ENCODE results near the gene PKN2.

Gene PKN2

DNA sequence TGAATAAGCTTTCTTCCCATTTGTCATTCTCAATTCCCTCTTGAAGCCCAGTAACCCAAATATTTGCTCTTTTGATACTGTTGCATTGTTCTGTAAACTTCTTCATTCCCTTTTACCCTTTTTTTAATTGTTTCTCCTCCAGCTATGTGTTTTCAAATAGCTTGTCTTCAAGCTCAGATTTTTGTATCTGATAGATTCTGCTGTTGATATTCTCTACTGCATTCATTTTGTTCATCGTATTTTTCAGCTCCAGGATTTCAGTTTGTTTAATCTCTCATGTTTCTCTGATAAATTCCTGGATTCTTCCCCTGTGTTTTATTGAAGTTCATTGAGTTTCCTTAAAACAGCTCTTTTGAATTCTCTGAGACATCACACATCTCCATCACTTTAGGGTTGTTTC is 51.8 kb downstream of the PKN2 start:
- no peak for DNase-seq (ENCODE audit: low read depth)

DNA sequence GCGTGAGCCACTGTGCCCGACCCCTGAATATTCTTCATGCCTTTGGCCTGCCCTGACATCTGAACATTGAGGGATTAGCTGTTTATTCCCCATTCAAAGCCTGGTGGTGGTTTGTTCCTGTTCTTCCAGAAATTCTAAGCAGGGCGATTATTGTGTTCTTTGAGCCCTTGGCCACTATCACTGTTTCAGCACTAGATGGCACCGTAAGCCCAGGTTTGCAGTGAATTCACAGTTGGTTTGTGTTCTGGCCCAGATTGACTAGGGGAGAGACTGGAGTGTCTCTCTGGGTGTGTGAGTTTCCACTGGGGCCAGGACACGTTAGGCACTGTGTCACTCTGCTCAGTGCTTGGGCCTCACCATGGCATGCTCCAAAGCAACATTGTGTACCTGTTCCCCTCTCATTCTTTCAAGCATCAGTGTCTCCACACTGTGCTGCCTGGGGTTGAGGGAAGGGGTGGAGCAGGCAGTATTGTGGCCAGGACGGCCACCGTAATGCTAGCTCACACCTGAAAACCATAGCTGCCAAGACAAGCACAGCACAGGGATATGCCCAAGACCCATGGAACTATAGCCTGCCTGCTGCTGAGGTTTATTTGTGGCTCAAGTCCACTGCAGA is 52.7 kb downstream of the PKN2 start:
- no peak for DNase-seq (ENCODE audit: low read depth)

DNA sequence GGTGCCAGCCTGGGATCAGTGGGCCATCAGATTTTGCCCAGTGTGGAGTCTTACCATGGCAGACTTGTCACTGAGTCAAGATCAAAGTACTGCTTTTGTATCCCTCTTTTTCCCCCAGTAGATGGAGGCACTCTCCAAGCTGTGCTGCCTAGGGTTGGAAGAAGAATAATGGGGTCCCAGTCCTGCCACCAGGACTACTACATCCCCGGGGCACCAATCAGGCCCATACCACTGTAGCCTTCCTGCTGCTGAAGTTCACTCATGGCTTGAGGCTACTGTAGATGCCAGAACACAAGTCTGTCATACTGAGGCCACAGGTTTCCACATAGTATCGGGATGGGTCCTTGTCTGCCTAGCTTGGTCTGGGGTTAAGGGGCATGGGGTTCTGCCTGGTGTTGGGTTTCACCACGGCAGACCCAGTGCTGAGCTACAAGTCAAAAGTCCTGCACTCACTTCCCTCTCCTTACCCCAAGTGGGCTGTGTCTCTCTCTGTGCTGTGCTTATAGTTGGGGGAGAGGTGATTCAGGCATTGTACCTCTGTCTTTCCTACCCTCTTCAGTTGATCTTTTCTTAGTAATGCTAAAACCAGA is 53.4 kb downstream of the PKN2 start:
- no peak for DNase-seq (ENCODE audit: low read depth)

DNA sequence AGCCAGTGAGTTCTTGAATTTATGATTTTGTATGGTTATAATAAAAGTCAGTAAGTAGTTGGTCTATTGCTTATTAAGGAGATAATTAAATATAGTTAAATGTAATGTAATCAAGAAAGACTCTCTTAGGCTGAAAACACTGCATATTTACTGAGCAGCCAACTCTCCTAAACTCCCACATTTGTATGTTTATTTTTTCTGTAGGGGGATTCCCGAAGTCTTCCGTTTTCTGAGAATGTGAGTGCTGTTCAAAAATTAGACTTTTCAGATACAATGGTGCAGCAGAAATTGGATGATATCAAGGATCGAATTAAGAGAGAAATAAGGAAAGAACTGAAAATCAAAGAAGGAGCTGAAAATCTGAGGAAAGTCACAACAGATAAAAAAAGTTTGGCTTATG is 56.7 kb downstream of the PKN2 start:
- no peak for DNase-seq (ENCODE audit: low read depth)

DNA sequence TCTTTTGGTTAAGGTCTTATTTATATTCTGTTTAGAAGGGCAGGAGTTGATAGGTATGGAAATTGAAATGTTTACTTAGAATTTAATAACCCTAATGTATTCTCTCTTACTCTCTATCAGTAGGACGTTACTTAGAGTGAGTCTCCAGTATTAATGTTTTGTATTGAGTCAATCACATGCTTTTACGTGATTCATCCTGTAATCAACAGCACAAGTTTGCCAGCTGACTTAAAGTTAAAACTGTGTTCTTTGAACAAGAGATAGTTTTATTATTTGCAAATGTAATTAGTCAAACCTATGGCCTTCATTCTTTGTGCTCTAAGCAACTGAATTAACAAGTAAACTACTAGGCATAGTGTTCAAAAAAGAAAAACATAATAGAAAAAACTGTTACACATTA is 57.3 kb downstream of the PKN2 start:
- DNase-seq (ENCODE audit: low read depth), result no peak

DNA sequence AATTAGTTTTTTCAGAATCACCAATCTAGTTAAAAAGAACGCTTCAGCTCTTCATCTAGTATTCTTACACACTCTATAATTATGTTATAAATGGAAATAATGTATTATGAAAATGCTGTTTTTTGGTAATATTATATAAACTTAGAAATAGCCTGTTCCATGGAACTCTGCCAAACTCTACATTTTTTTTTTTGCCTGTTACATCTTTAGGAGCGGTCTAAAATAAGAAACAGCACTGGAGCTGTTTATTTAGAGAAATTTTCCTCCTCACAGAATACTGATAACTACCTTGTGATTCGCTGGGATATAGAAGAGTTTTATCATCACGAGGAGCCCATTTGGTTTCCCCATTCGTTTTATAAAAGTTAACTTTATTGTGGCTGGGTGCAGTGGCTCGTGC is 58.5 kb downstream of the PKN2 start:
- DNase-seq (ENCODE audit: low read depth), result no peak

DNA sequence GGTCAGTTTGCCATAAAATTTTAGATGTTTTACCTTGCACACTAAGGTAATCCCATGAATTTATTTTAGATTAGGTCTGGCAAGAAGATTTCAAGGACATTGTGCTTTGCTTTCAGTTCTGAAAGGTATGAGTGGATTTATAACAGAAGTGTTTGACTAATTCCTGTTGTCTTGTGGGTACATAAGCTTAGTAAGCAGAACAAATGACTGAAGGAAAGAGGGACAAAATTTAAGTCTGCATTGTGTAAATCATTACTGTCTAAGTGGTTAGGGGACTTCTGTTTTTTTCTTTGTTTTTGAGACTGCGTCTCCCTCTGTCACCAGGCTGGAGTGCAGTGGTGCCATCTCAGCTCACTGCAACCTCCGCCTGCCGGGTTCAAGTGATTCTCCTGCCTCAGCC is 60.1 kb downstream of the PKN2 start:
- DNase-seq (ENCODE audit: low read depth), result no peak

DNA sequence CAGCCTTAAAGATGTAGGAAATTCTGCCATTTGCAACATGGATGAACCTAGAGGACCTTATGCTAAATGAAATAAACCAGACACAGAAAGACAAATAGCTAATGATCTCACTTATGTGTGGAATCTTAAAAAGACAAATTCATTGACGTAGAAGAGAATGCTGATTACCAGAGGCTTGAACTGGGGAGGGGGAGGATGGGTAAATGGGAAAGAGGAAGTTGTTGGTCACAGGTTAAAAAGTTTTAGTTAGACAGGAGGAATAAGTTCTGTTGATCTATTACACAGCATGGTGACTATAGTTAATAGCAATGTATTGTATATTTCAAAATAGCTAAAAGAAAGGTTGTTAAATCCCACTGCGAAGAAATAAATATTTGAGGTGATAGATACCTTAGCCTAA is 62.8 kb downstream of the PKN2 start:
- DNase-seq (ENCODE audit: low read depth), result no peak

DNA sequence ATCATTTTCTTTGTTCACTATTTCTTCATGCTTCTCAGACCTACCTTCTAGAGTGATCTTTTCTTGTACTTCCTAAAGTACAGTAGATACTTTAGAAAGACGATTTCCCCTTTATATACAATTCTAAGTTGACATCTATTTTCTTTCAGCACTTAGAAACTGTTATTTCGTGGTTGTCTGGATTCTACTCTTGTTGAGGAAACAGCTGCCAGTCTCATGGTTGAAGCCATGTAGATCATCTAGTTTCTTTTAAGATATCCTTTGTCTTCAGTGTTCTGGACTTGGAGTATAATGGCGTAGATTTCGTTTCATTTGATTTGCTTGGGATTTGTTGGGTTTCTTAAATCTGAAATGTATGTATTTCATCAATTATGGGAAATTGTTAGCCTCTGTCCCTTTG is 67.6 kb downstream of the PKN2 start:
- DNase-seq (ENCODE audit: low read depth), result no peak

DNA sequence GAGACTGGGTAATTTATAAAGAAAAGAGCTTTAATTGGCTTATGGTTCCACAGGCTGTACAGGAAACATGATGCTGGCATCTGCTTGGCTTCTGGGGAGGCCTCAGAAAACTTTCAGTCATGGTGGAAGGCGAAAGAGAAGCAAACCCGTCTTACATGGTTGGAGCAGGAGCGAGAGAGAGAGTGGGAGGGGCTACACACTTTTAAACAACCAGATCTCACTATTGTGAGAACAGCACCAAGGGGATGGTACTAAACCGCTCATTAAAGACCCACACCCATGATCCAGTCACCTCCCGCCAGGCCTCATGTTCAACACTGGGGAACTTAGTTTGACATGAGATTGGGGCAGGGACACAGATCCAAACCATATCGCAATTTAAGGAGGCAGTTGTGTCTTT is 69.4 kb downstream of the PKN2 start:
- no peak for DNase-seq (ENCODE audit: low read depth)

DNA sequence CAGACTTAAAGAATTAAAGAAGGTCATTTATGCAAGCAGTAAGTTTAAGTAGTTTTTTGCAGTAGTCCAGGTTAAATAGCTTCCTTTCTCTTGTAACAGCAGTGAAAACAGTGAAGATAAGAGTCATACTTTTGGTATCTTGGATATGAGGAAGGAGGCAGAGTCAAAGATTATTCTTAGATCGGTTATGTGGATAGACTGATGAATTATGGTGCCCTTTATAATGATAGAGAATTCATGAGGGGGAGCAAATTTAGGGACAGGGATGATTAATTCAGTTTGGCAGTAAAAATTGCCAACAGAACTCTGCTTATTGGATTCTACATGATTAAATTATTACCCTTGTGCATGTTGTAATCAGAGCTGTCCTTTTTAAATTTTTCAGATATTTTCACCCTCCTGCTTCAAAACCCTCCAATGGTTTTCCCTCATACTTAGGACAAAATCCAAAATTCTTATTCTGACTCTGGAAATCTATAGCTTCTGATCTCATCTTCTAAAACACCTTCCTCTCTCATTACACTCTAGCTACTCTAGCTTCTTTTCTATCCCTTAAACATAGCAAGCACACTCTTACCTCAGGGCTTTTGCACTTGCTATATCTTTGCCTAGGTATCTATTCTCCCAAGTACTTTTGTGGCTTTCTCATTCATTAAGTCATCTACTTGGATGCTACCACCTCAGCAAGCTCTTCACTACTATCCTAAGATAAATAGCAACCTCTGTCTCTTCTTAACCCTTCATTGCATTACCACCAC is 79.8 kb downstream of the PKN2 start:
- no peak for DNase-seq (ENCODE audit: low read depth)

DNA sequence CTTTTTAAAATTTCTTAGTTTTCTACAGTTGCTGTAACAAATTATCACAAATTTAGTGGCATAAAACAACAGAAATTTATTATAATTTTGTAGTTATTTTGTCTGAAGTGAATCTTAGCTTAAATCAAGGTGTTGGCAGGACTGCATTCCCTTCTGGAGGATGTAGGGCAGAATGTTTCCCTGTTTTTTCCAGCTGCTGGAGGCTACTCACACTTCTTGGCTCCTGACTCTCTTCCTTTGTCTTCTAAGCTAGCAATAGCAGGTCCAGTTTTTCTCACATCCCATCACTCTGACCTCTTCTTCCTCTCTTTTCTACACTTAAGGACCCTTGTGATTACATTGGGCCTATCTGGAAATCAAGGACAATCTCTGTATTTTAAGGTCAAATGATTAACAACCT is 84.1 kb downstream of the PKN2 start:
- DNase-seq (ENCODE audit: low read depth), result no peak

DNA sequence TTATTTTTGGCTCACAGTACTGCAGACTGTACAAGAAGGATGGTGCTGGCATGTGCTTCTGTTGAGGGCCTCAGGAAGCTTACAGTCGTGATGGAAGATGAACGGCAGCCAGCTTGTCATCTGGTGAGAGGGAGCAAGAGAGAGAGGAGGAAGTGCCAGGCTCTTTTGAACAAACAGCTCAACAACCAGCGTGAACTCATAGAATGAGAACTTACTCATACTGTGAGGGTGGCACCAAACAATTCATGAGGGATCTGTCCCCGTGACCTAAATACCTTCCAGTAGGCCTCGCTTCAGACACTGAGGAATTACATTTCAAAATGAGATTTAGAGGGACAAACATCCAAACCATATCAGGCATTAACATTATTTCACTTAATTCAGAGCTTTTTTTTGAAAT is 84.7 kb downstream of the PKN2 start:
- DNase-seq (ENCODE audit: low read depth), result no peak

DNA sequence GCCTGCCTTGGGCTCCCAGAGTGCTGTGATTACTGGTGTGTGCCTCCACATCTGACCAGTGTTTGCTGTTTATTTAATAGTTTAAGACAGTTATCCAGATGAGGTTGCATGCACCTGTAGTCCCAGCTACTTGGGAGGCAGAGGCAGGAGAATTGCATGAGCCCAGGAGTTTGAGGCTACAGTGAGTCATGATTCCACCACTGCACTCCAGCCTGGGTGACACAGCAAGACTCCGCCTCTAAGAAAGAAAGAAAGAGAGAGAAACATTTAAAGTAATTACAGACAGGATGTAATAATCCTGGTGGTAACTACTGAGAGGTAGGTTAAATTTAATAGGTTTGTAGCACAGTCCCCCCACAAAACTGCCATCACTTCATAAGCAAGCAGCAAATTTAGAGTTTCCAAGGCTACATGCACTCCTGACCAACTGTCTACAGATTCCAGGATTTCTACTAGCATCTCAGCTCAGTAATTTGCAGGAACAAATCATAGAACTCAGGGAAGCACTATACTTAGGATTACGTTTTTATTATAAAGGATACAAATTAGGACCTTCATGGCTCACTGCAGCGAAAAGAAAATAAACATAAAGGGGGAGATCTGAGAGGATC is 89.6 kb downstream of the PKN2 start:
- DNase-seq (ENCODE audit: low read depth), result no peak

DNA sequence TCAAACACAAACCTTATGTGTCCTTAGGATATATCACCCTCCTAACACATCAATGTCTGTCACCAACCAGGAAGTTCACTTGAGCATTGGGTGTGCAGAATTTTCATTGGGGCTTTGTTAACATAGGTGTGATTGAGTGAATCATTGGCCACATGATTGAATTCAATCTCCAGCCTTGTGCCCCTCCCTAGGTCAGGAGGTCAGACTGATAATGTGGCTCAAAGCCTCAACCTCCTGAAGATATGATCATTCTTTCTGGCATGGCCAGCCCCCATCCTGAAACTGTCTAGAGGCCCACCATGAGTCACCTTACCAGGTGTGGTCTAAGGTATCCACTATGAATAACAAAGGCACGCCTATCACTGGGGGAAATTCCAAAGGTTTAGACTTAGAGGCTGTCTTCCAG is 90.1 kb downstream of the PKN2 start:
- no peak for DNase-seq (ENCODE audit: low read depth)

DNA sequence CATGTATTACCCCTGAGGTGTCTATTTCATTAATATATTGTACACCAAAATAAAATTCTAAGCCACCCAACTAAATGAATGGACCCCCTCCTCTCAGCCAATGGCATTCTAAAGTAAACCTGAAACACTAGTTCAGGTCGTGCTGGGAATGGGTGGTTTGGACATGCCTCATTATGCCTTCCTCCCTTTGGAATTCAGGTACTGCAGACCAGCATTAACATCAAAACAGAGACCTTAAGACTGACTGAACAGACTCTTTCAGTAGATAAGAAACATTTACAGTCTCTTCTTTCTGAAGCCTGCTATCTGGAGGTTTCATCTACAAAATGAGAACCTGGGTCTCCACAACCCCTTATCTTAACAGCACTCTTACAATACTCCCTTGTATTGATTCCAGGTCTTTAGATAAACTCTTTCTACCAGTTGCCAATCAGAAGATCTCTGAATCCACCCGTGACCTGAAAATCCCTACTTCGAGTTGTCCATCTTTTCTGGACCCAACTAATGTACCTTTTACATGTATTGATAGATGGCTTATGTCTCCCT is 93.6 kb downstream of the PKN2 start:
- no peak for DNase-seq (ENCODE audit: low read depth)

DNA sequence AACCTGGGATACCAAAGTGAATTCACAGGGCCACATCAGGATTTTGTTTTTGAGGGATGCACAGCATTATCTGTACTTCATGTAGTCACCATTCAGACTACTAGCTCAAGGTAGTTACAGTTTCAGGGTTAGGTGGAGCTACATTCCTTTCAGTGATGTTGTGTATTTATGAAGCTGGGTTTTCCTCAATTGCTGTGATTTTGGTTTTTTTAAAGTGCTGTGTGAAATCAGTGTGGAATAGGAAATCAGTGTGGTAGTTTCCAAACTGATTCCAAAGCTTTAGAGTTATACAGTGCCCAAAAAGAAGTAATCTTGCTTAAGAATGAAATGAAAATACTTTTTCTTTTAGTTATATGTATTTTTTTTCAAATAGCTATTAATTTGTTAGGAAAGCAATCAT is 95.8 kb downstream of the PKN2 start:
- DNase-seq (ENCODE audit: low read depth), result no peak

DNA sequence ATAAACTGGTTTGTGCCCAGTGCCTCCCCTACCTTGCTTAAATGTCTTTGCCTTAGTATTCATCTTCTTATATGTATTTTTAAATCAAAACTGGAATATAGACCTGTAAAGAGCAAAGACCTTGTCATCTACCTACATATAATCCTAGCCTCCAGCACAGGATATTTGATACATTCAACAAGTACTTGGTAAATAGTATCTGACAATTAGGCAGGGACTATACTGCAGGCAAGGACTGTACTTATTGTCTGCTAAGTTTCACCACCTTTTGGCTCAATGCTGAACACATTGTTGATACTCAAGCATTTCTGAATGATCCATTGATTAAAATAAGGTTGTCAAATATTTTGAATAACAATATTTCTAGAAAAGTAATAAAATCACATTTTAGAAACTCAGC is 96.4 kb downstream of the PKN2 start:
- DNase-seq (ENCODE audit: low read depth), result no peak

DNA sequence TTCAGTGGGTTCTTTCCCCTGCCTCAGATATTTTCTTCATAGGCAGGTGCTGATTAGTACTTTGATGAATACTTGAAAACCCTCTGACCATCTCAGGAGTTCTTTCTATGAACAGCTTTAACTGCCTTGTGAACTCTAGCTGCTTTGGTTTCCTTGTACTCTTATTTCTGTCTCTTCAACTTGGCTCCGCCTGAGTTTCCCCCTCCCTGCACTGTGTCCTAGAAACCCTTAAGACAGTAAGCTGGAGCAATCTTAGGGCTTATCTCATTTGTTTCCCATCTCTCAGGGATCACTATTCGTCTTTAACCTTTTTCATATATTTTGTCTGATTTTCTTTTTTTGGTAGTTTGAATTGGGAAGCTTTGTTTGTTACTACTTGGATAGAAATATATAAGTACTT is 99.1 kb downstream of the PKN2 start:
- no peak for DNase-seq (ENCODE audit: low read depth)

DNA sequence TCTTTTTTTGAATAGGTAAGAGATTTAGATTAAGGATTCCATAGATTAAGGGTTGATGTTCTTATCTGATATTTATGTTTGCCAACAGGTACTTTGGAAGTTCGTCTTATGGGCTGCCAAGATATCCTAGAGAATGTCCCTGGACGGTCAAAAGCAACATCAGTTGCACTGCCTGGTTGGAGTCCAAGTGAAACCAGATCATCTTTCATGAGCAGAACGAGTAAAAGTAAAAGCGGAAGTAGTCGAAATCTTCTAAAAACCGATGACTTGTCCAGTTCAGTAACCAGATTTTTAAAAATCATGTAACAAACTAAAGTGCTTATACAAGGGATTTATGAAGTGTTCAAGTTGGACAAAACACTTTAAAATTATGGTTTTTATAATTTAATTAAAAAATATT is 100.5 kb downstream of the PKN2 start:
- DNase-seq (ENCODE audit: low read depth), result no peak

DNA sequence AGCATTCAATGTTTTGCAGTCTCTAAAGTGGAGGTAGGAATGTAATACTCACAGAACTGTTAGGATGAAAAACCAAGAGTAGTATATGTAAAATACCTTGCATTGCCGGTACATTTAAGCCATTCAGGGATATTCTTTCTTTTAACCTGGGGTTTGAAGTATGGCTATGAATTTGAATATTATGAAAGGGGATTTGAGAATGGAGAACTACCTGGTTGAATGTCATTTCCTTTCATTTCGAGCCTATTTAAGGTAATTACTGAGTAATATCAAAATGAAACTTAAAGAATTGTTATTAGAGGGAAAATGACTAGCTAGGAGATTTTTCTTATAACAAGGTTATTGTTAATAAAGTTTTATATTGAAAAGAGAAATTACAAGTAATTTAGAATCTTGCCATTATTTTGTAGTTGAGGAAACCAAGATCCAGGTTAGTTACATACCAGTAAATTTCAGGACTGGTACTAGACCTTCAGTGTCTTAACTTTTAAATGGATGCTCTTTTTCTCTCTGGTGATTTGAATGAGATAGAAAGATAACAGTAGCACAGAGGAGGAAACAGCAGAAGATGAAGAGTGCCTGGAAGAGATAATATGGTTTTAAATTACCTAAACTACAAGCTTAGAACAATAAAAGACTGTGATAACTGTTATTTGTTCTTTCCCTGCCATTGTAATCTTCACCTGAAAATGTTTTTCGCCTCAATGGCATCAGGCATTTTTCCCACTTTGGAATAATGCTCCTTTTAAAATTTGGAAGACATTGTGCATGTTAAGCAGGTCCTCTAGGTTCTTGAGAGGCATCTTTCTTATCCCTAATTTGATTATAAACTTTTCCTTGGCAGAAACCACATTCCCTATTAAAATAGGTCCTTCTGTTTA is 103.2 kb downstream of the PKN2 start:
- DNase-seq (ENCODE audit: low read depth), result no peak

DNA sequence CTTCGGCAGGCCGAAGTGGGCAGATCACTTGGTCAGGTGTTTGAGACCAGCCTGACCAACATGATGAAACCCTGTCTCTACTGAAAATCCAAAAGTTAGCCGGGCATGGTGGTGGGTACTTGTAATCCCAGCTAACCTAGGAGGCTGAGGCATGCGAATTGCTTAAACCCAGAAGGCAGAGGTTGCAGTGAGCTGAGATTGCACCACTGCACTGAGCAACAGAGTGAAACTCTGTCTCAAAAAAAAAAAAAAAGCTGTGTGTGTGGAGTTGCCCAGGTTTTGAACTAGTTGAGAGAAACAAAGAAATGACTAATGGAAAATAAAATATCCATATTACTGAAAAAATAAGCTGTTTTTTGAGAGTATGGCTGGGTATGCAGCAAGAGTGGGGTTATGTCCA is 107.1 kb downstream of the PKN2 start:
- no peak for DNase-seq (ENCODE audit: low read depth)

Measured in stimulated activated CD8-positive, alpha-beta memory T cell treated with anti-CD3 and anti-CD28 coated beads, Interleukin-15, amount 100 ng/mL, for 24 hours (primary cell).